ENCODE data around the gene KIRREL3. TPM values are rescaled to one million over a fixed set of nuclear protein-coding genes. Genes with fewer than 3 reads are reported as not detected.

Gene KIRREL3
- polyA plus RNA-seq, 2 of the 4 experiments (the other 2 are of a cell fraction), result 3.0 to 11.0 TPM

- TF ChIP-seq ATOH8 (CRISPR knock-in tag; IDR thresholded peaks at IDR 0.05; ENCODE audit: low read depth), result no peak
Measured at GRCh38 chr11:126662035-126662790, 338.4 kb downstream of the KIRREL3 start (continued).

- H3K4me1 ChIP-seq, result peaks cover 3% of the 10 kb centered on the region; the same call in 2 of the 3 replicates
- no peak overlapping the region for H3K4me2 ChIP-seq
- no peak for DNase-seq (ENCODE audit: low read depth in 1 of 2, low spot score in 1 of 2)
- TF ChIP-seq E2F6 (IDR thresholded peaks at IDR 0.05; ENCODE audit: borderline replicate concordance, low read depth), result no peak
- ChIA-PET CTCF (interaction anchor here (1.9 kb wide), 1 partner anchor 54 kb away, joined by 5 read pairs; no protein-coding TSS in a partner anchor), POLR2A (no interaction called here)
- no peak for ATAC-seq
- WGBS (ENCODE audit: missing lambda C conversion rate), result 61% methylated on average over 2 of the region's 2 CpGs
- no peaks in the 10 kb centered on the region for H3K9me3 ChIP-seq
- no peak overlapping the region for H3K4me3 ChIP-seq
- no peak for FAIRE-seq
- no peak overlapping the region for H3K27ac ChIP-seq
Measured at GRCh38 chr11:126660761-126661425, 339.7 kb downstream of the KIRREL3 start.

- Histone ChIP-seq H3K4me2 (no peak overlapping the region), H3K9me3 (no peaks in the 10 kb centered on the region), H3K27ac (no peak overlapping the region), H3K4me1 (peaks cover 9% of the 10 kb centered on the region; the same call in 2 of the 3 replicates), H3K4me3 (no peak overlapping the region)
- ChIA-PET CTCF (interaction anchor here (0.9 kb wide), 1 partner anchor 330 kb away, joined by 4 read pairs; no protein-coding TSS in a partner anchor), POLR2A (no interaction called here)
- DNase-seq (ENCODE audit: low read depth in 1 of 2, low spot score in 1 of 2), result no peak
- ATAC-seq, result no peak
- no peak for FAIRE-seq
- WGBS (ENCODE audit: missing lambda C conversion rate), result 72% methylated on average over 5 of the region's 5 CpGs
- TF ChIP-seq NPAS2 (CRISPR knock-in tag; IDR thresholded peaks at IDR 0.05; ENCODE audit: borderline replicate concordance) (no peak), CHD4 (IDR thresholded peaks at IDR 0.05; ENCODE audit: borderline replicate concordance) (no peak), EP300 (IDR thresholded peaks at IDR 0.05) (no peak), MAZ (IDR thresholded peaks at IDR 0.05; ENCODE audit: borderline replicate concordance, low read depth, low read length) (no peak), RNF2 (IDR thresholded peaks at IDR 0.05; ENCODE audit: borderline replicate concordance, low read depth) (no peak), ELK1 (IDR thresholded peaks at IDR 0.05; ENCODE audit: low read depth, low read length) (no peak), ZC3H11A (IDR thresholded peaks at IDR 0.05) (no peak), POLR2A (IDR thresholded peaks at IDR 0.05; ENCODE audit: low read length) (no peak)
Measured at GRCh38 chr11:126660321-126660720, 340.2 kb downstream of the KIRREL3 start.

- 63% methylated on average over 6 of the region's 6 CpGs for WGBS (ENCODE audit: missing lambda C conversion rate)
- no peak overlapping the region for H3K4me2 ChIP-seq
- H3K4me1 ChIP-seq, result peaks cover 15% of the 10 kb centered on the region; the same call in 2 of the 3 replicates
- ATAC-seq (no peak), DNase-seq (ENCODE audit: low read depth in 1 of 2, low spot score in 1 of 2) (no peak), FAIRE-seq (no peak)
- no peak overlapping the region for H3K27ac ChIP-seq
- ChIA-PET CTCF (interaction anchor here (1.0 kb wide), 1 partner anchor 51 kb away, joined by 3 read pairs; no protein-coding TSS in a partner anchor), POLR2A (no interaction called here)
- no peaks in the 10 kb centered on the region for H3K9me3 ChIP-seq
- no peak overlapping the region for H3K4me3 ChIP-seq
- TF ChIP-seq FOXS1 (CRISPR knock-in tag; IDR thresholded peaks at IDR 0.05) (no peak), HOXA7 (CRISPR knock-in tag; IDR thresholded peaks at IDR 0.05) (no peak), CHD2 (IDR thresholded peaks at IDR 0.05; ENCODE audit: low read length, partially characterized antibody) (no peak), HES2 (IDR thresholded peaks at IDR 0.05) (no peak), ZNF302 (CRISPR knock-in tag; IDR thresholded peaks at IDR 0.05) (no peak), MAFK (IDR thresholded peaks at IDR 0.05; ENCODE audit: partially characterized antibody) (no peak), RFX5 (IDR thresholded peaks at IDR 0.05) (no peak), NFE2L2 (conservative IDR thresholded peaks at IDR 0.05; ENCODE audit: low read length) (no peak), NPAS2 (CRISPR knock-in tag; IDR thresholded peaks at IDR 0.05; ENCODE audit: borderline replicate concordance) (no peak), FOSB (CRISPR knock-in tag; IDR thresholded peaks at IDR 0.05) (no peak), E2F6 (IDR thresholded peaks at IDR 0.05; ENCODE audit: borderline replicate concordance, low read depth) (no peak), SMC3 (IDR thresholded peaks at IDR 0.05) (no peak), HEYL (CRISPR knock-in tag; IDR thresholded peaks at IDR 0.05) (no peak), POLR2AphosphoS2 (conservative IDR thresholded peaks at IDR 0.05; ENCODE audit: low read length) (no peak), ZSCAN20 (CRISPR knock-in tag; IDR thresholded peaks at IDR 0.05) (no peak), BCL3 (IDR thresholded peaks at IDR 0.05) (no peak)
Measured at GRCh38 chr11:126658306-126659056, 342.1 kb downstream of the KIRREL3 start.

Measured in A549 (cell line).